HepG2 (cell line): Measurements from ENCODE around the gene CBX5. TPM values are rescaled to one million over a fixed set of nuclear protein-coding genes. Genes with fewer than 3 reads are reported as not detected.

Experiments
- ATAD3A ChIP-seq: sonication (generic); formaldehyde crosslinking; IDR thresholded peaks from 2 replicates; pipeline ENCODE4 v1.4.0; 2020; ENCODE audit warnings: missing genetic modification reagents
- GLI4 ChIP-seq: sonication (generic); formaldehyde crosslinking; IDR thresholded peaks from 2 replicates; pipeline ENCODE4 v1.5.1; 2020; ENCODE audit warnings: missing genetic modification reagents, mild to moderate bottlenecking, moderate library complexity, borderline replicate concordance
- GZF1 ChIP-seq: sonication (generic); formaldehyde crosslinking; IDR thresholded peaks from 2 replicates; pipeline ENCODE4 v1.5.1; 2020; ENCODE audit warnings: mild to moderate bottlenecking, missing genetic modification reagents
- KAT8 ChIP-seq: IDR thresholded peaks from 2 replicates; pipeline ENCODE4 v1.6.1; 2016; ENCODE audit warnings: missing genetic modification reagents, missing compliant biosample characterization
- KDM5A ChIP-seq: fragments of 200-600 bp; sonication (generic); IDR thresholded peaks from 2 replicates; pipeline ENCODE4 v1.7.0; 2018; ENCODE audit warnings: antibody characterized with exemption, mild to moderate bottlenecking, low read length, borderline replicate concordance
- PAWR ChIP-seq: sonication (generic); formaldehyde crosslinking; IDR thresholded peaks from 2 replicates; pipeline ENCODE4 v1.4.0; 2020; ENCODE audit warnings: missing genetic modification reagents, mild to moderate bottlenecking, borderline replicate concordance
- POLR2A ChIP-seq, 2 experiments: IDR thresholded peaks; 2 replicates each; pipeline ENCODE4 v1.6.1; 2011; ENCODE audit warnings: low read depth in 2 of 2, low read length in 2 of 2, mild to moderate bottlenecking in 1 of 2, moderate library complexity in 1 of 2; ENCODE audit not compliant: insufficient read depth in 1 of 2
- RFX5 ChIP-seq: IDR thresholded peaks from 2 replicates; pipeline ENCODE4 v1.6.1; 2011; ENCODE audit warnings: low read depth, low read length, improper control_type of control experiment
- SOX5 ChIP-seq: IDR thresholded peaks from 2 replicates; pipeline ENCODE4 v1.6.1; 2016; ENCODE audit warnings: borderline replicate concordance
- SRY ChIP-seq: sonication (generic); formaldehyde crosslinking; IDR thresholded peaks from 2 replicates; pipeline ENCODE4 v1.8.0; 2022; ENCODE audit warnings: mild to moderate bottlenecking, missing genetic modification reagents
- TAF1 ChIP-seq: sonication (generic); formaldehyde crosslinking; IDR thresholded peaks from 2 replicates; pipeline ENCODE4 v1.4.0; 2020; ENCODE audit warnings: missing genetic modification reagents
- TARDBP ChIP-seq: sonication (generic); formaldehyde crosslinking; IDR thresholded peaks from 2 replicates; pipeline ENCODE4 v1.8.0; 2022; ENCODE audit warnings: mild to moderate bottlenecking, missing genetic modification reagents
- YEATS4 ChIP-seq: sonication (generic); formaldehyde crosslinking; IDR thresholded peaks from 2 replicates; pipeline ENCODE4 v1.4.0; 2020; ENCODE audit warnings: missing genetic modification reagents, borderline replicate concordance
- ZNF136 ChIP-seq: sonication (generic); formaldehyde crosslinking; IDR thresholded peaks from 2 replicates; pipeline ENCODE4 v1.8.1; 2022; ENCODE audit warnings: low read depth, mild to moderate bottlenecking, moderate library complexity, missing genetic modification reagents
- ZNF605 ChIP-seq: sonication (generic); formaldehyde crosslinking; IDR thresholded peaks from 2 replicates; pipeline ENCODE4 v1.8.0; 2022; ENCODE audit warnings: mild to moderate bottlenecking, missing genetic modification reagents
- ZNF891 ChIP-seq: sonication (generic); formaldehyde crosslinking; IDR thresholded peaks from 2 replicates; pipeline ENCODE4 v1.5.0; 2020; ENCODE audit warnings: mild to moderate bottlenecking, missing genetic modification reagents
- polyA plus RNA-seq, 8 experiments: library from polyadenylated mRNA; depleted of rRNA in 3 of 8; stranded (reverse) in 7 of 8; unstranded in 1 of 8; fragments of >200 nt; fragmentation: Illumina TruSeq in 4 of 8; extraction: Trizol in 4 of 8; gene quantifications; 2 replicates each; pipeline versions ENCODE4 v1.2.1 to v1.2.3, GENCODE V29; 2011 to 2016; ENCODE audit warnings: low read depth in 4 of 8, missing spikeins in 1 of 8, mixed read lengths in 1 of 8; ENCODE audit not compliant: insufficient read depth in 1 of 8
- total RNA-seq, 5 experiments: library from RNA; depleted of rRNA; stranded (reverse); fragments of >200 nt; fragmentation: Illumina TruSeq; extraction: Trizol; gene quantifications; 2 replicates each; pipeline ENCODE4 v1.2.3, GENCODE V29; 2016; ENCODE audit warnings: low read depth in 1 of 5
- TF ChIP-seq, protein P1 (sequence below): sonication (generic); formaldehyde crosslinking; IDR thresholded peaks from 2 replicates; pipeline ENCODE4 v1.4.0; 2020; ENCODE audit warnings: missing genetic modification reagents
- TF ChIP-seq, protein P2 (sequence below): sonication (generic); formaldehyde crosslinking; IDR thresholded peaks from 2 replicates; pipeline ENCODE4 v1.5.0; 2020; ENCODE audit warnings: missing genetic modification reagents, mild to moderate bottlenecking, borderline replicate concordance
- TF ChIP-seq, protein P3 (sequence below): sonication (generic); formaldehyde crosslinking; IDR thresholded peaks from 2 replicates; pipeline ENCODE4 v1.4.0; 2020; ENCODE audit warnings: mild to moderate bottlenecking, missing genetic modification reagents
- TF ChIP-seq, protein P4 (sequence below): sonication (generic); formaldehyde crosslinking; IDR thresholded peaks from 2 replicates; pipeline ENCODE4 v1.8.0; 2022; ENCODE audit warnings: missing genetic modification reagents, low read depth, mild to moderate bottlenecking, borderline replicate concordance
- TF ChIP-seq, protein P5 (sequence below): sonication (generic); formaldehyde crosslinking; IDR thresholded peaks from 2 replicates; pipeline ENCODE4 v1.4.0; 2020; ENCODE audit warnings: mild to moderate bottlenecking, missing genetic modification reagents
- TF ChIP-seq, protein P6 (sequence below): sonication (generic); formaldehyde crosslinking; IDR thresholded peaks from 2 replicates; pipeline ENCODE4 v1.4.0; 2020; ENCODE audit warnings: missing genetic modification reagents

CBX5 gene
- total and polyA plus RNA-seq, 2 of the 13 experiments (the other 11 are each of a cell fraction or from before 2014, with no cell fraction given): 16.0 to 22.2 TPM

DNA sequence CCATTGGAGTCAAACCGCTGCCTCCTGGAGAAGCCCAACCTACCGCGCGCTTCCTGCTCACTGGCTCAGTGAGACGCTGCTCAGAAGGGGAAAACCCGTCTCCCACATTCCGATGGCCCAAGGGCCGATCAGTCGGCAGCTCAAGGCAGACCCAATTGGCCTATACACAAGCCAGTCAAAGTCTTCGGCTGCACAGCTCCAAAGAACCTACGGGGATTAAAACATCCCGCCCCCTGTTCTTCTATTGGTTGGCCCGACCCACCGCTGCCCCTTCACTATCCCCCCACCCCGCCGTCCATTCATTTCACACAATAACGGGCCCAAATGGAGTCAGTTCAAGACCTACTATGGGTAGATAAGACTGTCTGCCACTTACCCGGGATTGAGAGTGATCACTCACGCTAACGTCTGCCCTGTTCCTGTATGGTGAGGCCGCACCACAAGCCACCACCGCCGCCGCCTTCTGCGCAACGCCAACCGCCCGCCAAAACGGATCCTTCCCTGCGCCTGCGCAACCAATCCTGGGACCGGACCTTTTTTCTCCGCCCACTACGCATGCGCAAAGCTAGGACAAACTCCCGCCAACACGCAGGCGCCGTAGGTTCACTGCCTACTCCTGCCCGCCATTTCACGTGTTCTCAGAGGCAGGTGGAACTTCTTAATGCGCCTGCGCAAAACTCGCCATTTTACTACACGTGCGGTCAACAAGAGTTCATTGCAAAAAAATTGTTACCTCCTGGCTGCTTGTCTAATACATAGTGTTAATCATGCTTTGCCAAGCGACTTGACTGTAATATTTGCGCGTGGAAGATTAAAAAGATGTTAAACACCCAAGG, at the start of gene CBX5 (continued):
- TF ChIP-seq, protein P1, sequence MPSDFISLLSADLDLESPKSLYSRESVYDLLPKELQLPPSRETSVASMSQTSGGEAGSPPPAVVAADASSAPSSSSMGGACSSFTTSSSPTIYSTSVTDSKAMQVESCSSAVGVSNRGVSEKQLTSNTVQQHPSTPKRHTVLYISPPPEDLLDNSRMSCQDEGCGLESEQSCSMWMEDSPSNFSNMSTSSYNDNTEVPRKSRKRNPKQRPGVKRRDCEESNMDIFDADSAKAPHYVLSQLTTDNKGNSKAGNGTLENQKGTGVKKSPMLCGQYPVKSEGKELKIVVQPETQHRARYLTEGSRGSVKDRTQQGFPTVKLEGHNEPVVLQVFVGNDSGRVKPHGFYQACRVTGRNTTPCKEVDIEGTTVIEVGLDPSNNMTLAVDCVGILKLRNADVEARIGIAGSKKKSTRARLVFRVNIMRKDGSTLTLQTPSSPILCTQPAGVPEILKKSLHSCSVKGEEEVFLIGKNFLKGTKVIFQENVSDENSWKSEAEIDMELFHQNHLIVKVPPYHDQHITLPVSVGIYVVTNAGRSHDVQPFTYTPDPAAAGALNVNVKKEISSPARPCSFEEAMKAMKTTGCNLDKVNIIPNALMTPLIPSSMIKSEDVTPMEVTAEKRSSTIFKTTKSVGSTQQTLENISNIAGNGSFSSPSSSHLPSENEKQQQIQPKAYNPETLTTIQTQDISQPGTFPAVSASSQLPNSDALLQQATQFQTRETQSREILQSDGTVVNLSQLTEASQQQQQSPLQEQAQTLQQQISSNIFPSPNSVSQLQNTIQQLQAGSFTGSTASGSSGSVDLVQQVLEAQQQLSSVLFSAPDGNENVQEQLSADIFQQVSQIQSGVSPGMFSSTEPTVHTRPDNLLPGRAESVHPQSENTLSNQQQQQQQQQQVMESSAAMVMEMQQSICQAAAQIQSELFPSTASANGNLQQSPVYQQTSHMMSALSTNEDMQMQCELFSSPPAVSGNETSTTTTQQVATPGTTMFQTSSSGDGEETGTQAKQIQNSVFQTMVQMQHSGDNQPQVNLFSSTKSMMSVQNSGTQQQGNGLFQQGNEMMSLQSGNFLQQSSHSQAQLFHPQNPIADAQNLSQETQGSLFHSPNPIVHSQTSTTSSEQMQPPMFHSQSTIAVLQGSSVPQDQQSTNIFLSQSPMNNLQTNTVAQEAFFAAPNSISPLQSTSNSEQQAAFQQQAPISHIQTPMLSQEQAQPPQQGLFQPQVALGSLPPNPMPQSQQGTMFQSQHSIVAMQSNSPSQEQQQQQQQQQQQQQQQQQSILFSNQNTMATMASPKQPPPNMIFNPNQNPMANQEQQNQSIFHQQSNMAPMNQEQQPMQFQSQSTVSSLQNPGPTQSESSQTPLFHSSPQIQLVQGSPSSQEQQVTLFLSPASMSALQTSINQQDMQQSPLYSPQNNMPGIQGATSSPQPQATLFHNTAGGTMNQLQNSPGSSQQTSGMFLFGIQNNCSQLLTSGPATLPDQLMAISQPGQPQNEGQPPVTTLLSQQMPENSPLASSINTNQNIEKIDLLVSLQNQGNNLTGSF (CRISPR knock-in tag): 0 out of 2 replicates have a peak, but pooled peaks have one; percentile 45
- peak; percentile 90 to 98 for TF ChIP-seq POLR2A (IDR thresholded peaks at IDR 0.05; ENCODE audit: insufficient read depth in 1 of 2, low read depth in 2 of 2, low read length in 2 of 2)
- no peak; the same call in 1 of the 2 replicates for TF ChIP-seq ZNF605
- TF ChIP-seq, protein P2, sequence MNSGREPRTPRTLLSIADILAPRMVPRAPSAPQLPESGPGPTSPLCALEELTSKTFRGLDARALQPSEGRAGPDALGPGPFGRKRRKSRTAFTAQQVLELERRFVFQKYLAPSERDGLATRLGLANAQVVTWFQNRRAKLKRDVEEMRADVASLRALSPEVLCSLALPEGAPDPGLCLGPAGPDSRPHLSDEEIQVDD (CRISPR knock-in tag): no peak; the same call in 1 of the 2 replicates
- no peak for TF ChIP-seq RFX5
- TF ChIP-seq ZNF136: no peak; the same call in 1 of the 2 replicates
- TF ChIP-seq, protein P3, sequence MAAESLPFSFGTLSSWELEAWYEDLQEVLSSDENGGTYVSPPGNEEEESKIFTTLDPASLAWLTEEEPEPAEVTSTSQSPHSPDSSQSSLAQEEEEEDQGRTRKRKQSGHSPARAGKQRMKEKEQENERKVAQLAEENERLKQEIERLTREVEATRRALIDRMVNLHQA: no peak
- peak; percentile 52; the same call in 1 of the 2 replicates for TF ChIP-seq KDM5A
- peak; percentile 80 for TF ChIP-seq TAF1
- 0 out of 2 replicates have a peak, but pooled peaks have one; percentile 49 for TF ChIP-seq ZNF891 (CRISPR knock-in tag)
- peak; percentile 51 for TF ChIP-seq TARDBP
- TF ChIP-seq, protein P4, sequence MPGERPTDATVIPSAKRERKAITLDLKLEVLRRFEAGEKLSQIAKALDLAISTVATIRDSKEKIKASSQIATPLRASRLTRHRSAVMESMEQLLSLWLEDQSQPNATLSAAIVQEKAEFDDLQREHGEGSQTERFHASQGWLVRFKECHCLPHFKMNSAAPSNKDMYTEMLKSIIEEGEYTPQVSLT (CRISPR knock-in tag): no peak
- TF ChIP-seq SOX5 (CRISPR knock-in tag): peak; percentile 29; the same call in 1 of the 2 replicates
- TF ChIP-seq KAT8 (CRISPR knock-in tag): peak; percentile 67; the same call in 1 of the 2 replicates
- TF ChIP-seq SRY: peak; percentile 88
- TF ChIP-seq YEATS4 (CRISPR knock-in tag): no peak
- TF ChIP-seq PAWR (CRISPR knock-in tag): no peak
- no peak for TF ChIP-seq GZF1 (CRISPR knock-in tag)
- TF ChIP-seq, protein P5, sequence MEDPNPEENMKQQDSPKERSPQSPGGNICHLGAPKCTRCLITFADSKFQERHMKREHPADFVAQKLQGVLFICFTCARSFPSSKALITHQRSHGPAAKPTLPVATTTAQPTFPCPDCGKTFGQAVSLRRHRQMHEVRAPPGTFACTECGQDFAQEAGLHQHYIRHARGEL: no peak
- TF ChIP-seq ATAD3A (CRISPR knock-in tag): no peak
- TF ChIP-seq, protein P6, sequence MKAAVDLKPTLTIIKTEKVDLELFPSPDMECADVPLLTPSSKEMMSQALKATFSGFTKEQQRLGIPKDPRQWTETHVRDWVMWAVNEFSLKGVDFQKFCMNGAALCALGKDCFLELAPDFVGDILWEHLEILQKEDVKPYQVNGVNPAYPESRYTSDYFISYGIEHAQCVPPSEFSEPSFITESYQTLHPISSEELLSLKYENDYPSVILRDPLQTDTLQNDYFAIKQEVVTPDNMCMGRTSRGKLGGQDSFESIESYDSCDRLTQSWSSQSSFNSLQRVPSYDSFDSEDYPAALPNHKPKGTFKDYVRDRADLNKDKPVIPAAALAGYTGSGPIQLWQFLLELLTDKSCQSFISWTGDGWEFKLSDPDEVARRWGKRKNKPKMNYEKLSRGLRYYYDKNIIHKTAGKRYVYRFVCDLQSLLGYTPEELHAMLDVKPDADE (CRISPR knock-in tag): no peak
- 0 out of 2 replicates have a peak, but pooled peaks have one; percentile 21 for TF ChIP-seq GLI4 (CRISPR knock-in tag)
